Smooth muscle cell (in vitro differentiated cells): ENCODE measurements around the gene B4GALT4. TPM values are rescaled to one million over a fixed set of nuclear protein-coding genes. Genes with fewer than 3 reads are reported as not detected.

Experiments used
- DNase-seq: peaks from one replicate; lab custom pipeline; 2025; ENCODE audit not compliant: unreplicated experiment; lab: John Stamatoyannopoulos, UW
- H2AFZ ChIP-seq: fragments of 200-600 bp; sonication (generic); 2 replicates; pipeline ENCODE4 v1.6.0; 2016; ENCODE audit warnings: antibody characterized with exemption, low read depth, mild to moderate bottlenecking
- H3F3A ChIP-seq: fragments of 200-600 bp; sonication (generic); 2 replicates; pipeline ENCODE4 v1.6.0; 2017; ENCODE audit warnings: antibody characterized with exemption, low read depth
- H3K27ac ChIP-seq: fragments of 200-600 bp; sonication (generic); 2 replicates; pipeline ENCODE4 v1.5.1; 2016; ENCODE audit warnings: low read depth, mild to moderate bottlenecking
- H3K27me3 ChIP-seq: fragments of 200-600 bp; sonication (generic); 2 replicates; pipeline ENCODE4 v1.6.1; 2016; ENCODE audit warnings: low read depth, mild to moderate bottlenecking
- H3K36me3 ChIP-seq: fragments of 200-600 bp; sonication (generic); 2 replicates; pipeline ENCODE4 v1.5.1; 2016; ENCODE audit warnings: low read depth
- H3K4me1 ChIP-seq: fragments of 200-600 bp; sonication (generic); 2 replicates; pipeline ENCODE4 v1.5.1; 2016; ENCODE audit warnings: low read depth
- H3K4me2 ChIP-seq: fragments of 200-600 bp; sonication (generic); 2 replicates; pipeline ENCODE4 v1.6.0; 2016; ENCODE audit warnings: mild to moderate bottlenecking
- H3K4me3 ChIP-seq: fragments of 200-600 bp; sonication (generic); 2 replicates; pipeline ENCODE4 v1.5.1; 2016; ENCODE audit warnings: mild to moderate bottlenecking
- H3K79me2 ChIP-seq: fragments of 200-600 bp; sonication (generic); 2 replicates; pipeline ENCODE4 v1.6.0; 2016; ENCODE audit warnings: low read depth, mild to moderate bottlenecking
- H3K9ac ChIP-seq: fragments of 200-600 bp; sonication (generic); 2 replicates; pipeline ENCODE4 v1.6.0; 2016; ENCODE audit warnings: low read depth
- H3K9me3 ChIP-seq: fragments of 200-600 bp; sonication (generic); replicated peaks from 2 replicates; pipeline ENCODE4 v1.5.1; 2016; ENCODE audit warnings: low read depth
- H4K20me1 ChIP-seq: fragments of 200-600 bp; sonication (generic); 2 replicates; pipeline ENCODE4 v1.6.0; 2016; ENCODE audit warnings: low read depth
- CTCF ChIP-seq: fragments of 200-600 bp; sonication (generic); IDR thresholded peaks from 2 replicates; pipeline ENCODE4 v1.5.1; 2017; ENCODE audit warnings: borderline replicate concordance, mild to moderate bottlenecking, antibody characterized with exemption; ENCODE audit not compliant: insufficient read depth, poor library complexity, severe bottlenecking
- WGBS: methylation state at CpG from one replicate; pipeline ENCODE4 v1.1.7; 2016; ENCODE audit warnings: low lambda C conversion rate; 5-methylcytosine and 5-hydroxymethylcytosine counted together
- polyA plus RNA-seq: library from polyadenylated mRNA; unstranded; fragments of >200 nt; fragmentation: Nextera tagmentation; extraction: Ambion mirVana; gene quantifications from 2 replicates; pipeline ENCODE4 v1.2.1, GENCODE V29; 2016
- total RNA-seq: library from RNA; depleted of rRNA; stranded (reverse); fragments of >200 nt; gene quantifications from 2 replicates; pipeline ENCODE4 v1.2.3, GENCODE V29; 2014

B4GALT4 gene
- total and polyA plus RNA-seq, 2 experiments from 2014 or later: 28.8 to 33.5 TPM

GRCh38 chr3:119211803-119212202 is 28.9 kb downstream of the B4GALT4 start:
- Histone ChIP-seq H3K4me3 (no peak overlapping the region), H3K79me2 (no peaks in the 10 kb centered on the region), H3K4me1 (no peaks in the 10 kb centered on the region), H3K27me3 (no peaks in the 10 kb centered on the region), H3K4me2 (no peak overlapping the region), H4K20me1 (no peaks in the 10 kb centered on the region), H3K9ac (no peak overlapping the region), H3K27ac (no peak overlapping the region), H2AFZ (no peak overlapping the region), H3F3A (no peaks in the 10 kb centered on the region), H3K9me3 (no peaks in the 10 kb centered on the region), H3K36me3 (peaks cover 4% of the 10 kb centered on the region)
- DNase-seq: no peak
- TF ChIP-seq CTCF: no peak
- 96% methylated on average over 6 of the region's 6 CpGs for WGBS

GRCh38 chr3:119211193-119211592 is 29.5 kb downstream of the B4GALT4 start:
- H3K36me3 ChIP-seq: peaks cover 4% of the 10 kb centered on the region
- no peak for DNase-seq
- no peaks in the 10 kb centered on the region for H3K79me2 ChIP-seq
- no peak overlapping the region for H3K27ac ChIP-seq
- no peak overlapping the region for H2AFZ ChIP-seq
- no peak overlapping the region for H3K9ac ChIP-seq
- H3F3A ChIP-seq: no peaks in the 10 kb centered on the region
- WGBS: 72% methylated on average over 4 of the region's 4 CpGs
- H3K4me2 ChIP-seq: no peak overlapping the region
- no peaks in the 10 kb centered on the region for H4K20me1 ChIP-seq
- TF ChIP-seq CTCF: no peak
- H3K9me3 ChIP-seq: no peaks in the 10 kb centered on the region
- H3K4me1 ChIP-seq: no peaks in the 10 kb centered on the region
- H3K4me3 ChIP-seq: no peak overlapping the region
- no peaks in the 10 kb centered on the region for H3K27me3 ChIP-seq

- Histone ChIP-seq H3K36me3 (peaks cover 4% of the 10 kb centered on the region), H3K4me1 (no peaks in the 10 kb centered on the region), H3K27ac (no peak overlapping the region), H4K20me1 (no peaks in the 10 kb centered on the region), H3K27me3 (no peaks in the 10 kb centered on the region), H3F3A (no peaks in the 10 kb centered on the region), H3K4me3 (no peak overlapping the region), H3K4me2 (no peak overlapping the region), H3K9me3 (no peaks in the 10 kb centered on the region), H3K9ac (no peak overlapping the region), H2AFZ (no peak overlapping the region), H3K79me2 (no peaks in the 10 kb centered on the region)
- 91% methylated on average over 3 of the region's 3 CpGs for WGBS
- no peak for TF ChIP-seq CTCF
- no peak for DNase-seq
Observed at GRCh38 chr3:119207512-119207875, 33.2 kb downstream of the B4GALT4 start.
